Activated naive CD4-positive, alpha-beta T cell treated with anti-CD3 and anti-CD28 coated beads, Interleukin-2, amount 50 U/mL, for 16 hours (primary cell): ENCODE measurements around the gene TNFAIP2.

ENCODE experiments used
- DNase-seq: peaks from one replicate; pipeline ENCODE4 v3.0.0-alpha.2; 2020

TNFAIP2 gene, protein sequence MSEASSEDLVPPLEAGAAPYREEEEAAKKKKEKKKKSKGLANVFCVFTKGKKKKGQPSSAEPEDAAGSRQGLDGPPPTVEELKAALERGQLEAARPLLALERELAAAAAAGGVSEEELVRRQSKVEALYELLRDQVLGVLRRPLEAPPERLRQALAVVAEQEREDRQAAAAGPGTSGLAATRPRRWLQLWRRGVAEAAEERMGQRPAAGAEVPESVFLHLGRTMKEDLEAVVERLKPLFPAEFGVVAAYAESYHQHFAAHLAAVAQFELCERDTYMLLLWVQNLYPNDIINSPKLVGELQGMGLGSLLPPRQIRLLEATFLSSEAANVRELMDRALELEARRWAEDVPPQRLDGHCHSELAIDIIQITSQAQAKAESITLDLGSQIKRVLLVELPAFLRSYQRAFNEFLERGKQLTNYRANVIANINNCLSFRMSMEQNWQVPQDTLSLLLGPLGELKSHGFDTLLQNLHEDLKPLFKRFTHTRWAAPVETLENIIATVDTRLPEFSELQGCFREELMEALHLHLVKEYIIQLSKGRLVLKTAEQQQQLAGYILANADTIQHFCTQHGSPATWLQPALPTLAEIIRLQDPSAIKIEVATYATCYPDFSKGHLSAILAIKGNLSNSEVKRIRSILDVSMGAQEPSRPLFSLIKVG

GRCh38 chr14:103122947-103123633 is at the start of gene TNFAIP2:
Gene TNFAIP2 (plus strand): TSS chr14:103123461. CDS start chr14:103126458, 2,997 bp downstream.
- DNase-seq = no peak

DNA sequence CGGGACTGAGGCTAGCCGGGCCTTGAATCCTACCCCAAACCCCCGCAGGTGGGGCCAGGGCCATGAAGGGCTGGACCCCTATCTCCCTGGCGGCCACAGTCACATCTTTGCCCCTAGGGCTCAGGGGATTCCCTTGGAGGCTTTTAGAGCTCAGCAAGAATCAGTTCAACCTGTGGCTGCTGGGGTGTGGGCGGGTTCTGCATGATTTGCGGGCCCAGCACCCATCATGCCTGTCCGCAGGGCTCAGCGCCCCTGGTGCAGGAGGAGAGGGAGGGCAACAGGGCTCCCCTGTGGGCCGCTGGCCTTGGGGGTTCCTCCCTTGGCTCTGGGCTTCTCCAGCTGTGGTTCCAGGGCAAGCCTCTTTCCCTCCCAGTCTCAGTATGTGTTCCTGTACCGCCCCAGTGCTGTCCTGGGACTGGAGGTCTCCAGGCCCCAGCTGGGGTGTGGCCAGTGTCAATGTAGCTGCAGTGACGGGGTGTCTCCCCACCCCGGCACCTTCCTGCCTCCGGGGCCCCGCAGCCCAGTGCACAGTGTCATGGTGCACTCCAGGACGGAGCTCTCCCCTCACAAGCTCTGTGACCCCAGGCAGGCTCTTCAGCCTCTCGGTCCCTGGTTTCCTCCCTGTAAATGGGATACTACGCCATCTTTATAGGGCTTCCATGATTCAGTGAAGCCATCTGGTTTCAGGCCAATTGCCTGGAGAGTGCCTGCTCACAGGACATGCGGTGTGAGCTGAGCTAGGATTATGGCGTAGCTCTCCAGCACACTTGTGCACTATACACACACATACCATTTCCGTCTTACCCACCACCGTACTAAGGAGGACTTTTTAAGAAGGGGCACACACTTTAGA is 49.2 kb upstream of the TNFAIP2 start:
- no peak for DNase-seq

DNA sequence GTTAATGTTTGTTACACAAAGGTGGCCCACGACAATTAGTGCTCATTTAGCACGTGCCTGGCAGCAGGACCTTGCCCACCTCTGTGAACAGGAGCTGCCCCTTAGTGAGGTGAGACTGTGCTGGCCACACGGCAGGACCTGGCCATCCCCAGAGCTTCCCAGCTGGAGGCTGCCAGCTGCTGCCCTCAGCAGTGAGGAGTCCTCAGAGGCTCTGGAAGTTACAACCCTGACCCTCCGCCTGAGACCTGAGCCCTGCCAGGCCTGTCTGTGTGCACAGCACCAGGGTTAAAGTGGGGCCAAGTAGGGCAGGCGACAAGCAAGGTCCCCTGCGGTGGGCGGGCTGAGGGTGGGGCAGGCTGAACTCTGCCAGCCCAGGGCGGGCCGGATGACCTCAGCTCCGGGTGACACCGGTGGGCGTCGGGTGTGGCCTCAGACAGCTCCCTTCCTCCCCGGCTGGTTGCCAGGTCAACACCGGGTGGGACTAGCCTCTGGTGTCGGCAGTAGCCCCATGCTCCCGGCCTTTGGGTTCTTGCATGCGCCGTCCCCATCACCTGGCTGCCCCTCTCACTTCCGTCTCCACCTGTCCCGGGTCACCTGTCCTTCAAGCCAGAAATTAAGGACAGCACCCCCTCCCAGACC is 48.4 kb upstream of the TNFAIP2 start:
- no peak for DNase-seq

DNA sequence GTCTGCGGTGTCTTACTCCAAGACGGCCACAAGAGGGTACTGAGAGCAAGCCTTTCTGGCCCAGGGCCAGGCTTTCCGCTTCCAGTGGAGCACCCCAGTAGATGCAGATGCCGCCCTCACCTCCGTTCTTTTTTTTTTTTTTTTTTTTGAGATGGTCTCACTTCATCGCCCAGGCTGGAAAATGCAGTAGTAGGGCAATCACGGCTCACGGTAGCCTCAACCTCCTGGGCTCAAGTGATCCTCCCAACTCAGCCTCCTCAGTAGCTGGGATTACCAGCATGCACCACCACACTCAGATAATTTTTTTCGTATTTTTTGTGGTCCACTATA is 44.9 kb upstream of the TNFAIP2 start:
- peak; percentile 74 for DNase-seq

GRCh38 chr14:103078860-103079587 is 44.2 kb upstream of the TNFAIP2 start:
- no peak for DNase-seq

DNA sequence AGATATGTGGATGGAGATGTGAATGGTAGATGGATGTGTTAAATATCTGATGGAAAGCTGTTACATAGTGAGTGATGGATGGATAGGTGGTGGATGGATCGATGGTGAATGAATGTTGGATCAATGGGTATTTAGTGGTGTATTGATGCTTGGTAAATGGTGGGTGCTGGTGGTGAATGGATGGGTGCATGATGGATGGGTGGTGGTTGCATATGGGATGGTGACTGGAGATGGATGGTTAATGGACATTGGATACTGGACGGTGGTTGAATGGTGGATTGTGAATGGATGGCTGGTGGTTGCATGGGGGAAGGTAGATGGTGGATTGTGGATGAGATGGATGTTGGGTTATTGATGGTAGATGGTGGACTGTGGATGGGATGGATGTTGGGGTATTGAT is 41.3 kb upstream of the TNFAIP2 start:
- DNase-seq = no peak

- no peak for DNase-seq
These were observed 39.0 kb upstream of the TNFAIP2 start, which contains the start of gene LBHD2 for GRCh38 chr14:103084021-103084919. Gene LBHD2 (plus strand): TSS chr14:103084210. CDS start chr14:103086013, 1,803 bp downstream.

DNA sequence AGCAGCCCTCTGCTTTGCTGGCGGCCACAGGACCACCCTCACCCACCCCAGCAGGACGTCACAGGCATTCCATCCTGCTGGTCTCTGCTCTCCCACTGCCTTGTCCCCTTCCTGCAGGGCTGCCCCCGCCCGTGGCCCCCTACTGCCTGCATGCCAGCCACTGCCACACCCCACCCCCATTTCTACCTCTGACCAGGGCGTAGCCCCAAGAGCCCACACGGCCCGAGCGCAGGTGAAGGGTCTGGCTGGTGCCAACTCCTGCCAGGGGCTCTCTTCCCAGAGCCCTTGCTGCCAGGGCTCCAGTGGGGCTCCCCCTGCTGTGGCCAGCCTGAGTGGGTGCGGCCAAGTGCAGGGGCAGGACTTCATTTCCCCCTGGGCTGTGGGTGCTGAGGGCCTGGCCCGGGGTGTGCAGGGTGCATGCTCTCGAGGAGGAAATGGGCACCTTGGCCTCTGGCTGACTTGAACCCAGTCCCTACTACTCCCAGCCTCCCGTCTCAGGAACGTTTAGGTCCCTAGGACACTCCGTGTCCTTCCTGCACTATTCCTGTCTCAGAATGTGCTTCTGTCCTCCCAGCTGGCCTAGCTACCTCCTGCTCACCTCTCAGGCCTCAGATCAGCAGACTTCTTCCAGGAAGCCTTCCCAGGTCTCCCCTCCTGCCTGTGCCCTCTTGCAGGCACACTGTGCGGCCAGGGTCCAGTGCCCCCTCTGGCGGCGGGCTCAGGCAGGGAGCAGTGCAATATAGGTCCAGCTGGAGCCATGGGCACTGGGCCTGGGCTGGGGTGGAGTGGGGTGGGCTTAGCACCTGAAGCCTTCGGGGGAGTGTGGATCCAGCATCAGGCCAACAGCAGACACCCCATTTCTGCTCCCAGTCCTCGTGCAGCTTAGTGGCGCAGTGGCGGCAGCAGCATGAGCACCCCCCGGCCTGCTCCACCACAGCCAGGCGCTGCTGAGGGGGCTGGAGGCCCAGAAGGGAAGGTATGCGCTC is 37.9 kb upstream of the TNFAIP2 start:
- no peak for DNase-seq

- DNase-seq = no peak
These were observed 36.4 kb upstream of the TNFAIP2 start for GRCh38 chr14:103086771-103087342.

GRCh38 chr14:103087343-103087835 is 35.9 kb upstream of the TNFAIP2 start:
- no peak for DNase-seq

DNA sequence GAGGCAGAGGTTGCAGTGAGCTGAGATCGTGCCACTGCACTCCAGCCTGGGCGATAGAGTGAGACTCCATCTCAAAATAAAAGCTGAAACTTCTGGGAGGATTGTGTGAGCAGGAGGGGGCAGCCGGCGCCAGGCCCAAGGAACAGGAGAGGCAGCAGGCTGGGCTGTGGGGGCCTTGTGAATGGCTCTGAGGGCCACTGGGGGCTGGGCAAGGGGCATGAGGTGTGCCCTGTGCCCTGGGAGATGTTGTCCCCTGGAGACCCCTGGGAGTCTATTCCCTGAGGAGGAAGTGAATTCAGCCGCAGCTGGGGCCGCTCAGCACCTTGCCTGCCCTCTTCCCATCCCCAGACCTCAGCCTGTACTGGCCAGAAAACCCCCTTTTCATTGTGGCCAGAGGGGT is 34.3 kb upstream of the TNFAIP2 start:
- no peak for DNase-seq

DNA sequence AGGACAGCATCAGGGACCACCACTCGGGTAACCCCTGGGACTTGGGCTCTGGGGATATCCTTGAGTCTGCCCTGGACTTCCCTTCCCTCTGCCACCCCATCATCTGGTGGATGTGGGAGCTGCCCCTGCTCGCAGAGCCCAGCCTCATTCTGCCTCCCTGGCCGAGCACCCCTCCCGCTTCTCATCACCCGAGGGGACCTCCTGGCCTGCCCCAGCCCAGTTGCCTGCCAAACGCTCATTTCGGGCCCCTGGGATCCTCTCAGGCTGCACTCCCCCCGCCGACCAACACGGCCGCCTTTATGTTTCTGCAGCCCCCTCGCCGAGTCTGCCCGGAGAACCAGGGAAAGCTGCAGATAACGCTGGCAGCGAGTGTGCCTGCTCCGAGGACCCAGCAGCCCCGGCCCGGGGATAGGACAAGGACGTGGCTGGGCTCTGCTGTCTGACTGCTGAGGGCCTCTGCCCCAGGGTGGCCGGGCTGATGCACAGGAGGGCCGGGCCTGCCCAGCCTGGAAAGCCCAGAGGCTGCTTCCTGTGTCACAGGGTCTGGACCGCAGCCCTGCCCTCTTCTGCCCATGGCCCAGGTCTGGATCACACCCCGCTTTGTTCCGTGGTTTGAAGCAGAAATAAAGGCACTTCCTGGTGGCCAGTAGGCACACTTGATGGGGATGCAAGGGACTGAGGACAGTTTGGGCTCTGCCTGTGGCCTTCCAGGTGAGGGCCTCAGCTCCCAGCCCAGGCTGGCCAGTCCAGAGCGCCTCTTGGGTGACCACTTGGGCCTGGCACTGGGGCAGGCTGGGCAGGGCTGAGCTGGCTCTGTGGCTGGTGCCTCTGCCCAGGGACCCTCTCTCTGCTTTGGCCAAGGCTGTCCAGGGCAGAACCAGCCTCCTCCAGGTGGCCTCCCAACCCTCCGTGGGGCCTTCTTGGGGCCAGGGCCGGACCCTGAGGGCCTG is 33.6 kb upstream of the TNFAIP2 start:
- DNase-seq = no peak

DNA sequence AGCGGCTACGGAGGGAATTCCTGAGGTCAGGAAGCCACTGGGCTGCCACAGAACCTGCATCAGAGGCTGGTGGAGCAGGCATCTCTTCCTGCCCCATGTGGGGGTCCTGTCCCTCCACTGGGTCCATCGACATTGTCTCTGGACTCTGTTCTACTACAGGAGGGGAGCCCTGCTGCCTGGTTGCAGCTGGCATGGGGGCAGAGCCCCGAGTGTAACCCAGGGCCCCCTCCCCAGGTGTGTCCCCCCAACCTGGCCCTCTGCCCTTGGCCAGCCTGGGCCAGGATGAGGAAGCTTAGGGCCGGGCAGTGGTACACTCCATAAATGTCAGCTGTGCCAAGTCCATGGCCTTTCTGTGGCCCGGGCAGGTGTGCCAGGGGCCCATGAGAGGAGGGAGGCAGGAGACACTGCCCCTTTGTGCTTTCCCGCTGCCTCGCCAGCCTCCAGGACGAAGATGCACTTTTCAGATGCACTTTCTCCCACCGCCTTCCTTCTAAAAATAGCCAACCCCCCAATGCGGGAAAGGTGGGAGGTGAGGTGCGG is 32.7 kb upstream of the TNFAIP2 start:
- no peak for DNase-seq

GRCh38 chr14:103091041-103091882 is 32.0 kb upstream of the TNFAIP2 start:
- peak; percentile 84 for DNase-seq

DNA sequence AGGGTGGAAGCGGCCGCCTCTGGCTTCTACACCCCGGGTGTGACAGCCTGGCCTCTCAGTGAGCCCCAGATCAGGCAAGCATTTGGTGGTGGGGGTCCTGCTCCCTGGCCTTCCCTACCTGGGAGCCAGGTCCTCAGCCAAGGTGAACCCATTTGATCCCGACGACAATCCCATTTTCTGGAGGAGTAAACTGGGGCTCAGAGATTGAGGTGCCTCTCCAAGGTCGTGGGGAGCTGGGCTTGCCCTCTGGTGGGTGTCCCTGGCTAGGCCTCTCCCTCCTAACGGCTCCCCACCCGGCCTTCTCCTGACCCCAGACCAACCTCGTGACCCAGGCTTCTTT is 31.4 kb upstream of the TNFAIP2 start:
- no peak for DNase-seq

- DNase-seq = no peak
These were observed 29.3 kb upstream of the TNFAIP2 start for GRCh38 chr14:103093856-103094405.
